Frontal cortex (tissue), 4 donors: ENCODE data around the gene CTNND1. TPM values are rescaled to one million over a fixed set of nuclear protein-coding genes. Genes with fewer than 3 reads are reported as not detected.
A peak's percentile ranks its signal among the peaks of the same experiment; 100 is the strongest.

ENCODE experiments used
- DNase-seq, 2 donors: peaks; one replicate each; pipeline ENCODE4 v3.0.0; 2012; ENCODE audit warnings: low spot score in 2 of 2
- FAIRE-seq: peaks from 2 replicates; lab custom pipeline; 2012; peaks lifted over from hg19 to GRCh38; lab: Jason Lieb, UNC
- total RNA-seq: library from RNA; depleted of rRNA; stranded (reverse); fragments of >200 nt; gene quantifications from one replicate; pipeline ENCODE4 v1.2.3, GENCODE V29; 2014
- donor health status: control.
- donor health status: control.
- donor health status: control.

The CTNND1 gene
- total RNA-seq, 1 donor from 2014 or later = 96.6 TPM

DNA sequence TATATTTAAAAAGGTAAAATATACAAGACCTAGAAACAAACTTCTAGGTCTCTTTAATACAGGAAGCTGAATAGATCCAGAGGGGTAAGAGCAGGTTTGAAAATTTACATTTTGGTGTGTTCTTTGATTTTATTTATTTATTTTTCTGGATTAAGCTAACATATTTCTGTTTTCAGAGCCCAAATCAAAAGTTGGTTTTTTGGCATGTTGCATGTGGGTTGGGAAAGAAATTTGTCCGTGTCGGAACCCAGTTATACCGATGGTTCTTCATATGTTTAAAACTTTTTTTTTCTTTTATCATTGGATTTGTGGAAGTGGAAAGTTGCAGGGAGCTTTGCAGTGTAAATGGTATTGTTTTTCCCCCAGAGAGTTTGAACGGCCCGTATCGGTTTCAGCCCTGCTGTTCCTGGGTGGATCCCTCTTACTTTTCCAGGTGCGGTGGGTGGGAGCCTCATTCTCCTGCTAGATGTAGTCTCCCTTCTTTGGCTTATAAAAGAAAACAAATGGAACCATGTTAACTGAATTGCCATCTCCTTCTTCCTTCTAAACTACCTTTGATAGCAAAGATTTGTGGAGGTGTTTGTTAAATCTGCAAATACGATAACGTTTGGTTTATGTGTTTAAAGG, 746 bp downstream of the CTNND1 start:
- DNase-seq (no peak), FAIRE-seq (no peak)

DNA sequence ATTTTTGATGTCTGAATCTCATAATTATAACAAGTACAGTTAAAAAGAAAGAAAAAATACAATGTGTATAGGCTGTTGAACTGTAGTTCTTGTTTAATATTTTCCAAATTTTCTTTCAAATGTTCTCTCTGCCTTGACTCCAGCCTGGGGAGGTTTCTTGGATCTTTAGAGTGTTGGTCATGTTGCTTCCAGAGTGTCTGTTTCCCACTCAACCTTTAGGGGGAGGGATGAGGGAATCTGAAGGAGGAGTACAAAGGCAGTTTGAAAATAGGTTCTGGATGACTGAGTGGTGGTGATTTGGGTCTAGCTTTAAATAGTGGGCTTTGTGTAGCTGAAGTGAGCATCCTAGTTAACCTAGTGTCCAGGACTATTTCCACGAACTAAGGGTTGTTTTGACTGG, 2.0 kb downstream of the CTNND1 start:
- peak in 1 of 2 donors; percentile 35 for DNase-seq
- no peak for FAIRE-seq

DNA sequence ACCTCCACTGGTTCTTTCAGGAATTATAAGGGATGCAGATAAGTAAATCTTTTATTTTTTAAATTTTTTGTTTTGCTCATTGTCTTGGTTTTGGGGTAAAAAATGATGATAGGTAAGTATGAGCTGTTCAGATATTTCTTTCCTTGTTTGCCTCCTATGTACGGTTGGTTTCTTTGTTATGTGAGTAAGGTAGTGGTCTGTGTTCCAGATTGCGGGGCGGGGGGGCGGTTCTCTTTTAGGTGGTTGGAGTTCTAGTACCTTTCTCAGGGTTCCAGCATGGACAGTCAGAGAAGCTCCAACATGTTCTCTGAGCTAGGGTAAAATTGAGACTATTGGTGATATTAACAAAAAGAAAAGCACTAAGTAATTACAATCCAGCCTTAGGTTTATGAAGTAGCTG, 2.4 kb downstream of the CTNND1 start:
- DNase-seq (no peak), FAIRE-seq (no peak)

DNA sequence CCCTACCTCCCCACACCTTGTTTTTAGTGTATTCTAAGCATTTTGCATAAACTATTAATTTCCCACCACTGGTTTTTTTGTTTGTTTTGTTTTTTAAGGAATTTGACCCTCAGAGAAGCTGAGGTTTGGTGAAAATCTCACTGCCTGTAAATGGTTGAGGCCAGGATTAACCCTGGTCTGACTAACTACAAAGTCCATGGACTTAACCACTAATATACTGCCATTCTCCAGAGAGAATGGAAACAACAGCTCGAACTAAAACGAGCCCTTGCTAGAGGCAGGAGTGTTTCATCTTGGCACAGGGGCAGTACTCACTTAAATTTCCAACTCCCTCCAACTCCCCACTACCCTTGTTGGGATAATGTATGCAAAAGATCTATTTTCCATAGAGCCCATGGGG, 3.0 kb downstream of the CTNND1 start:
- no peak for DNase-seq
- no peak for FAIRE-seq

DNA sequence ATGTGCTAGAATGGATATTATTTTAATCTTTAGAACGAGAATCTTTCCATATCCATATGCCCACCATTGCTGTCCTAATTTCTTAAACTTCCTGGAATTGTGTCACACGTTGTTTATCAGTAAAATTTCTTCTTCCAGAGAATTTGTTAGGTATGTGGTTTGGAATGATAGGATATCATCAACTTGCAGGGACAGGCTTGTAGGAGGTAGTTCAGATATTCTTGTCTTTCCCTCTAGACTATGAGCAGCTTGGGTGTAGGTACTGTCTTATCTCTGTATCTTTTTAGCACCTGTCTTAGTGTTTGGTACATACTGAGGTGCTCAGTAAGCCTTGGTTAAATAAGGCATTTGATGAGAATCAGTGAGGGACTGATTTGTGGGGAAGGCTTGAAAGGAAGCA, 3.4 kb downstream of the CTNND1 start:
- no peak for FAIRE-seq
- DNase-seq = no peak

DNA sequence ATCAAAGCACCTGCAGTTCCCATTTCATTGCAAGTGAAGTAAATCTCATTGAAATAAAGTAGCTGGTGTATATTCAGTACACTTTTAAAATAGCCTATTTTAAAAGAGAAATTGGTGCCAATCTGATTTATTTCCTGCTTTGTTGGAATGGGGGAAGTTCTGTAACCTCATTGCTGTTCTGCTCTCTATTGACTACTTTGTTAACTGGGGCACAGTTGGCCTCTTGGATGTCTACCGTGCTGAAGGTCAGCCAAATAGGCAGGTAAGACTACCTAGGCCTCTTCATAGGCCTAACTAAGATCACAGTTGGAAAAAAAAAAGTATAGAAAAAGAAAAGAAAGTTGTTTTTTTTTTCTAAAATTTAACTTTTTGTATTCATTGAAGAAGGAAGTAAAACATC, 9.2 kb downstream of the CTNND1 start:
- no peak for FAIRE-seq

DNA sequence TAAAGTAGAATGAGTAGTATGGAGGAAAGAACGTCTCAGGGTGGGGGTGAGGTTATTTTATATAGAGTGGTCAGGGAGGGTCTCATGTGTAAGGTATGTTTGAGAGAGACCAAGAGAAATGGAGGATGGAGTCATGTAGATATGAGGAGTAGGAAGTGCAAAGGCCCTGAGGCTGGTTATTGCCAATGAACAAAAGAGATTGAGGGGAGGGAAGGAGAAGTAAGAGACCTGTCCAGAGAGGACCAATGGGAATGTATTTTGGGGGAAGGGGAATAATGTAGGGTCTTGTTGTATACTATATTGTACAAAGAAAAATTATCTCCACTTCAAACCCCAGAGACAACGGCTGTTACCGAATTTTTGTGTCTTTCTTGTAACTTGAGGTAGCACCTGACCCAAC, 9.8 kb downstream of the CTNND1 start:
- DNase-seq (no peak), FAIRE-seq (no peak)

More for the DNA sequence above, 9.2 kb downstream of the CTNND1 start:
- no peak for DNase-seq

DNA sequence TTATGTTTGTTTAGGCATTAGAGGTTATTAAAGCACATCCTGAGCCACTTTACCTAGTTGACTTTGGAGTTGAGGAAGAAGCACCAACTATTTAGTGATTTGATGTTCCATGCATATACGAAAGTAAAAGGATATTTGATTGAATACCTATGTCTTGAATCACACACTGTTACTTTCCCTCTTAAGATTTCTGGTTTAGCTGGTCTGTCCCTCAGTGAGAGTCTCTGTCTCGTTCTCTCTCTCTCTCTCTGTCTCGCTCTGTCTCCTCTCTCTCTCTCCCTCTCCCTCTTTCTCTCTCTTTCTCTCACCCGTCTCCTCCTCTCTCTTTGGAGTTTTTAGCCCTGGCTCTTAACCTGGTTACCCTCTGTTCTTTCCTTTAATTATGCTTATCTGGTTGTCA, 11.0 kb downstream of the CTNND1 start:
- DNase-seq (no peak), FAIRE-seq (no peak)

DNA sequence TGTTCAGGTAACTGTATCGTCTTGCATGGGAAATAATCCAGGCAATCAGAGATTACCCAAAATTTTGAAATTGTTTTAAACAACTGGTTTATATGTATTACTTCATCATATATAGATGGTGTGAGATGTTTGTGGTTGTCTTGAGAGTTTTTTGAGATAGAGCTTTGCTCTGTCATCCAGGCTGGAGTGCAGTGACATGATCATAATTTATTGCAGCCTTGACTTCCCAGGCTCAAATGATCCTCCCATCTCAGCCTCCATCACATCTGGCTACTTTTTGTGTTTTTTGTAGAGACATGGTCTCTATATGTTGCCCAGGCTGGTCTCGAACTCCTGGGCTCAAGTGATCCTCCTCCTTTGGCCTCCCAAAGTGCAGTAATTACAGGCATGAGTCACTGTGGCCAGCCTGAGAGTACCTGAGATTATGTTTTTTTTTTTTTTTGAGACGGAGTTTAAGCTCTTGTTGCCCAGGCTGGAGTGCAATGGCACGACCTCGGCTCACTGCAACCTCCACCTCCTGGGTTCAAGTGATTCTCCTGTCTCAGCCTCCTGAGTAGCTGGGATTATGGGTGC, 11.5 kb downstream of the CTNND1 start:
- no peak for DNase-seq
- FAIRE-seq = no peak

DNA sequence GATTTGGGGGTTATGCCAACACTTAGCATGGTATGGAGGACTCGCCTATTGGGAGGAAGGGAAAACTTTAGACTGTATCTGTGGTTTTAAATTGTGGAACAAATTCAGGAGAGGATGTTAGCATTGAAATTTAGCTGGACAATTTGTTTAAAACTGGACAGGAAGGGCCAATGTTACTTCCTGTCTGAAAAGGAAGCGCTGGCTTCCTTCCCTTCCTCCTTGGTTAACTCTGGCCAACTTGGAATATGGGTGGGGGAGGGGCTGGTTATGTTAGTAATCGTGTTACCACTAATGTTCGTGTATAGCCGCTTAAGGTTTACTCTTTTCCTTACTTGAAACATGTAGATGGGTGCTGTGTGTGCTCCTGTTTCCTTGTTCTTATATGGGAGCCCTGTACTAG, 13.9 kb downstream of the CTNND1 start:
- no peak for DNase-seq
- no peak for FAIRE-seq

DNA sequence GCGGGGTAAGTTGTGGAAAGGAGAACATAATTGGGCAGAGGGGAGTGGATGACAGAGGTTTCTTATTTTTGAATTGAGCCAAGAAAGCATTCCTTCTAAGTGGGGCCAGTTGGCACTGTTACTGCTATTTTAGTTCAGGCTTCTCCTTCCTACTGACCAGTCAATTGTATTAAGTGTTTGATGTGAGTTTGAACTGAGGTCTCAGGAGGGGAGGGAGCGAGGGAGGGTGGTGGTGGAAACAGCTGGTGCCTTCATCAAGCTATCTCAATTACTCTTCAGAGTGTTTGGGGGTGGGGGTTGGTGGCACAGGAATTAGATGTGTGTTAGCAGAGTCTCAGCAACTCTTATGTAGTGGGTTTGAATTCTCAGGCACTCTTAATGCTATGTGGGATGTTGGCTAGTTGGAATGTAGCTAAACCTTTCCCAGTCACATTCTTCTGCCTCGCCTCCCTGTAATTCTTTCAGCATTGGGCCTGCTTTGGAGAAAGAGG, 14.5 kb downstream of the CTNND1 start:
- FAIRE-seq (no peak), DNase-seq (no peak)

DNA sequence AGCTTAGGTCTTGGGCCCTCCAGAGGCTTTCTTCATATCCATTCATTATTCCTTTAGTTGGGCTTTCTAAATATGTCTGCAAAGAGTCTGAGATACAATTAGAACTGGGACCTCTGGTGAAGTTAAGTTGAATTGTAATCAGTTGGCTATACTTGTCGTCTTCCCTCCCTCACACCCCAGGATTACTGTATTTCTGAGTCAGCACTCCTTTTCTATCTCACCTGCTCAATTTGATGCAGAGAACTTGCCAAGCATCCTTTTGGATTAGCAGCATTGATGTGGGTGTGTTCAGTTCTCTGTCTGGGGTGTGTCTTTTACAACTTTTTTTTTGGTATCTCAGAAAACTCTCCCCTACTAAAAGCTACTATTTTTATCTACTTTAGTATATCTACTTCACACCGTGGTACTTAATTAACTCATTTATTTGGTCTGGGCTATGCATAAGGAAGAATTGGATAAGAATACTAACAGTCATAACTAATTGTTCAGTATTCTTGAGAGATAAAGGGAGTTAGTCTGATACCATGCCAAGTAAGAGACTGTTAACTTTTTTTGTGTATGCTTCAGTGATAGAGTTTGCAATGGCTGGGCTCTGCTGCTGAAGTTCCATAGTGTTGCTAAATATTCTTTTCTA, 15.1 kb downstream of the CTNND1 start:
- DNase-seq (no peak), FAIRE-seq (no peak)

DNA sequence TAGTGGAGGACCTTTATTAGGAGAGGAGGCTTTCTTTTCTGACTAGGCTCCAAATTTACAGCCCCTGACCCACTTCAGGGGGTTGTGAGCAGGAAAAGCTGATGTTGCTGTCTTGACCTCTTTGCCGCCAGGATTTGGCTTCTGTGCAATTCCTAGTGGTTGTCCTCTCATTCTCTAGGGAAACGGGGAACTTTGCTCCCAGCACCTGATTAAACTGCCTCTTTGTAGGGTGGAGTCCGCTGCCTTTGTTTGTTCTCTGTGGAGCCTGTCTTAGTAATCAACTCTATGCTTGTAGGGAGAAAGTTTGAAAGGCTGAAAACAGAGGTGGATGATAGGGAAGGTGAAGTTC, 16.3 kb downstream of the CTNND1 start:
- no peak for FAIRE-seq
- DNase-seq = no peak

DNA sequence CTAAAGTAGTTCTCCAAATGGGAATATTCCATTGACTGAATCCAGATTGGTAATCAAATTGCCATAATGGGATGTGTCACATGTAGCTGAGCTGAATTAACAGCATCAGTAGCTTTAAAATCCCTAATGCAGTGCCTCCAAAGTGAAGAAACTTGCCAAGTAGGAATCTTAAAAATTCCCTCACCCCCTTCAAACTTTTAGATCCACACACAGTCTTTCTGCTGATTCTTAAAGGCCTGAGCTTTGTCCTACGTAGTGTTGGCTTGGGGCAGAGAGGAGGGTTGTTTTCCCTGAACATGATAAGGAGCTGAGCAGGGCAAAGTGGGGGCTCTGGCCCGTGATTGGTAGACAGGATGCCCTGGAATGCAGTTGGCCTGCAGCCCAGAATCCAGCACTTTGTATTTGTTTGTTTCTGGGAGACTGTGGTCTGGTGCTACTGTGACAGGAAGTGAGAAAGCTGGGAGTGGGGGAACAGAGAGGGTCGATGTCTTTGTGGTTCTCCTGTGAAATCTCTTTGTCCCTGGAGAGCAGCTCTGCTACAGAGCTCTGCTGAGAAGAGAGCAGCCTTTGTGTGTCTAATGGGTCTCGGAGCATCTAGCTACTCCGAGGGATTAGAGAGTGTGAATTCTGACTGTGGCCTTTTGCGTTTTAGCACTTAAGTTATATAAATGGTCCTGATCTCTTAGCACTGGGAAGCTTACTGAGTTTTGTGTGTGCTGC, 16.9 kb downstream of the CTNND1 start:
- peak in 1 of 2 donors; percentile 53 for DNase-seq
- FAIRE-seq = no peak

DNA sequence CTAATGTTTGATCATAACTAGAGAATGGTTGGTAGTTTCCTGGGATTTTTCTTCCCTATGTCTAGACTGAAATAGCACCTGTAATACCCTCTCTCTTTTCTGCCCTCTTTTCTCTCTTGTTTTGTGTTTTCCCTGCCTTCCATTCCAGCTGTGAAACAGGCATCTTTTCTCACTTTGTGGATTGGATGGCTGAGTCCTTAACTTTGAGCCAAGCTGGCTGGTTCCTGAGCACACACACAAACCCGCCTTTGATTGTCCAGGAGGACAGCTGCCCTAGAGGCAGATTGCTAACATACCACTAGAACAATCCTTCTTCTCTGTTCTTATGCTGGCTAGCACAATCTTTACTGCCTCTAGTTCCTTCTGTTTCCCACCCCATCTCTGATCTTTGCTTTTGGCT, 17.7 kb downstream of the CTNND1 start:
- FAIRE-seq = no peak
- DNase-seq = no peak

DNA sequence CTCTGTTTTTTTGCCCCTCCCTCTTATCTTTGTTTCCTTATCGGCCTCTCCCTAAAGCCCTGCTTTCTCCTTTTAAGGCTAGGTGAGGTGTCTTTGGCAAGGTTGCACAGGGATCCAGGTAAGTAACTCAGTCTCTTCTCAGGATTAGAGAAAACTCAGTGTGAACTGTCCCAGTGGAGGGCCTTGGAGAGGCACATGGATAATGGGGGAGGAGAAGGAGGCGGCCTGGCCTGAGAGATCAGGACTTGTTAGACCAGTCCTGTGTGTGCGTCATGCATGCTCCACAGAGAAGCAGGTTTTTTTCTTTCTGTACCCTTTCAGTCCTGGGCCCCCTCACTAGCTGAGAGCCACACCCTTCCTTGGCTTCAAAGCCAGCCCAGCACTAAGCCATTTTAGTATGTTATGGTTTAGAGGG, 19.9 kb downstream of the CTNND1 start:
- no peak for FAIRE-seq
- no peak for DNase-seq

DNA sequence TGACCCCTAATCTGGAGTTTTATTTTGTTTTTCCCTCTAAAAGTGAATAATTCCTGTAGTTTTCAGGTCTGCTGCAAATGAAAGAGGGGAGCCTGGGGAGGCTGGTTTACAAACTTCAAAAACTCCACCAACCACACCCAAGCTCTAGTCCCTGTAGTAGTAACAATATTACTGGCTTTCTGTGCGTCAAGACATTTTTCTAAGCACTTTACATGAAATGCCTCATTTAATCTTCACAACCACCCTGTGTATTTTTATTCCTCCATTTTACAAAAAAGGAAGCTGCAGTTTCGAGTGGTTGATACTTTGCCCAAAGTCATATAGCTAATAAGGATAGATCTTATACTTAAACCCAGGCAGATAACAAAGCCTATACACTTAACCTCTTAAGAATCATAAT, 23.5 kb downstream of the CTNND1 start:
- no peak for DNase-seq
- no peak for FAIRE-seq

DNA sequence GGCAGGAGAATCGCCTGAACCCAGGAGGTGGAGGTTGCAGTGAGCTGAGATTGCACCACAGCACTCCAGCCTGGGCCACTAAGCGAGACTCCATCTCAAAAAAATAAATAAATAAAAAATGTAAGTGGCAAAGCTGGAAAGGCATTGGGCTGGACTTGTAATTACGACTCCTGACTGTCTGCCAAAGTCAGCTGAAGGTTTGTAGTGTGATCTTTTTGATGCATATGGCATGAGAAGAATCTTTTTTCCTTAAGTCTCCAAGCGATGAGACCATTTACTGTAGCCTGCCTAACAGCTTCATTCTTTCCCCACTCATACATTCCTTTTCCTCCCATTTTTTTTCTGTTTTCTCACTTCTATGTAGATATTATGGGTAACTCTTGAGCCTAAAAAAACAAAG, 24.8 kb downstream of the CTNND1 start:
- no peak for FAIRE-seq
- no peak for DNase-seq

DNA sequence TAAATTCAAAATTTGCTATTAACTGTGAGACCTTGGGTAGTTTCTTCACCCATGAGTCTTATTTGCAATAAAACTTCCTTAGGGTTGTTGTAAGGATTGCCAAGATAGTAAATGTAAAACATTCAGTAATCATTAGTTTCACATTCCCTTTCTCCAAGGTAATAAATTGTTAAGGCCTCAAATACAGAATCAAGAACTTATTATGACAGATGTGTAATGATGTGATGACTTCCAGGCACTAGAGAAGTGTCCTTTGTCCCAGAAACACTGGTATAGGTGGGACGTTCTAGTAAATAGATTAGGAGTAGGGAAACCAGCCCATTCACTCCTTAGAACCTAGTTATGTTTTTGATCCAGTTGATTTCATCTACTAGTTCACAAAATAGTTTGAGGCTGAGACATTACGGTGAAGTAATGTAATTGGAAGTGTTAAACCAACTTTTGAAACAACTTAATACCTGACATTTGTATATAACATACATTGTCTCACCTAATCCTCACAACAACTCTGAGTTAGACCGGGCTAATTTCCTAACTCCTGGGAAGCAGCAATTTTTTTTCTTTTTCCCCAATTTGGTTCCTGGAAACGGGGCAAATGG, 25.5 kb downstream of the CTNND1 start:
- DNase-seq (no peak), FAIRE-seq (no peak)

DNA sequence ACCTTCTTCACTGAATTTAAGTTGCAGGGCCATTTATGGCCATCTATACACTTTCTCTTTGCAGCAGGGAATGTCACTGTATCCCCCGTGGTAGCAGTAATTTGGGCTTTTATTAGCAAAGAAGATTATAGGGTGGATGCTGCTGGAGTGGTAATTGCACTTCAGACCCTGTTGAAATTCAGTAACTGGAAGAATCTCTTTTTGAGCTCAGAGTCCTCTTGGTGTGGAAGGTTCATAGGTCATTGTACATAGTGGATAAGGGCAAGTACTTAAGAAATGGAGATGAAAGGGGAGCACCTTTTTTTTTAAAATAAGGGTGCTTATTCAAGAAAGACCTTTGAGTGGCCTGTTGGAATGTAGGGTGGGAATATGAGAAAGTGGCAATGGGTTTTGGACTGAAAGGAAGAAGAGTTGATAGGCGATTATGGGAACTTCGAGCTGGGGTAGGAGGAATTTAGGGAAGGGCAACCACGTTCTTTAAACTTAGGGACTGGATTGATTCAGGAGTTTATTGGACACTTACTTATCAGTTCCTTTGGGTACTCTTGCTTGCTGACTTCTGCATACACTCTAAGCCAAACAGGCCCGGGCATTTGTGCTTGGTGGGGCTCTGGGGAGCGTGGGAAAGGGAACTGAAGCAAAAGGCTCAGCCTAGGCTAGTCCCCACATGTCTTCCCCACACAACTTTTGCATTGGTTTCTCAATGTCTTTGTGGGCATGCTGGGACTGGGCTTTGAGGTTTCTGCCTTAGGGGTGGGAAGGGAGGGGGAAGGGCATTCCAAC, 26.5 kb downstream of the CTNND1 start:
- no peak for FAIRE-seq

More for the DNA sequence above, 26.5 kb downstream of the CTNND1 start:
- DNase-seq = no peak
